ENCODE results near the gene WFIKKN1. TPM values are rescaled to one million over a fixed set of nuclear protein-coding genes. Genes with fewer than 3 reads are reported as not detected.
A peak's percentile ranks its signal among the peaks of the same experiment; 100 is the strongest.

The WFIKKN1 gene
- total RNA-seq, 1 experiment from 2014 or later: 0.74 TPM

DNA sequence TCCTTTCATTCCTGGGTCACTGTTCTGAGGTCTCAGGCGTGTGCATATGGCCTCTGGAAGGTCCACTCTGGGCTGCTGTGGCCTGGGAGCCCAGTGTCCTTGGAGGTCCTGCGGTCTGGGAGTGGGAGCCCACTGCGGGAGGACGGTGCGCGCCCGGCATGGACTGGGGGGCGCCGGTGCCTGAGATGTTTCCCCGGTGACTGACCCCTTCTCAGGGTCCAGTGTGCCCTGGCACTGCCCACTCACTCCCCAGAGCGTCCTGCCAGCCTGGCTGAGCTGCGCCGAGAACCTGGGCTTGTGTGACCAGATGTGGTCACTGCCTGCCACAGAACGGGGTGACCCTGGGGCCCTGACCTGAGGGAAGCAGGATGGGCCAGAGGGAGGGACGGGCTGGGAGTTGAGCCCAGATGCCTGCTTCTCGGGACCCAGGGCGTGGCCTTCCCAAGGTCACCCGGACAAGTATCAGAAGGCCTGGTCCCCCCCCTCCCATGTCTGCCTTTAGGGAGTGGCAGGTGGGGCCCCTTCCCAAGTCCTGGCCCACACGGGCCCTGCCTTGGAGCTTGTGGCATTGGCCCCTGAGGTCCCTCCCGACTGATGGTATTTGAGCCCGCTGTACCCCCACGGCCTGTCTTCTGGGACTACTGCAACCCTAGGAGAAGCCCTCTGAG lies 43.6 kb downstream of the WFIKKN1 start:
- DNase-seq (ENCODE audit: low spot score): no peak

DNA sequence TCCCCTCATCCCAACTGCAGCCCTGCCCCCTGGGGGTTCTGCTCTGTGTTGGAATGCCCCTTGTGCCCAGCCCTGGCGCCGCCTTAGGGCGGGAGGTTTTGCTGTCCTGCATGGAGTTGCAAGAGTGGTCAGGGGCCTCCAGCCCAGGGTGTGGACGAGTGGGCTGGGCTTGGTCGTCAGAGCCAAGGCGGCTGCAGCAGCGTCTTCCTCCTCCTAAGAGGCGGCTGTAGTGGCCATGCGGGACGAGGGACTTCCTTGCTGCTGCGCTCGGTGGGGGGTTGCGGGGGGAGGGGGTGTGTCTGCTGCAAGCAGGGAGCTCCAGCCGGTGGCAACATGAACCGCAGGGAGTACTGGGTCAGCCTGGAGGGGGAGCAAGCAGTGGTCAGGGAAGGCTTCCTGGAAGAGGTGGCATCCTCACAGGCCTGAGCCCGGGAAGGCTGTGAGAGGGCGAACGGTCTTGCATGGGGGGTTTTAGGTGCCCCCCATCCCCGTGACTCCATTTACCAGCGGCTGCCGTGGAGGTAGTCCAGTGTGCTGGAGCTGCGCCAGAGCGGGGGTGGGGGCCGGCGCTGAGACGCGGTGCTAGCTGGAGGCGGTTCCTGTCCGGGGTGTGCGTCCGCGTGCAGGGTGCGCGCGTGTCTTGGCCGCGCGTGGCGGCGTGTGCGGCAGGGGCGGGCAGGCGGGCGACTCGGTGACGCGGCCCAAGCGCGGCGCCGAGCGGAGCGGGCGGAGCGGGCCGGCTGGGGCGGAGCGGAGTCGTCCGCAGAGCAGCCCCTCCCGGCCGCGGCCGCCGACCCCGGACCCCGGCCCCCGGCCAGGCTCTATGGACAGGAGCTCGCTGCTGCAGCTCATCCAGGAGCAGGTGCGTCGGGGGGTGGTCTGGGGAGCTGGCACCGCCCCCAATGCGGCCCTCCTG lies 44.4 kb downstream of the WFIKKN1 start, which contains the start of gene RHBDL1:
TSS of gene RHBDL1 (plus strand) at position 704 of the 916 bp plus-strand sequence. CDS start at position 824, 120 bp downstream.
- DNase-seq (ENCODE audit: low spot score): peak; percentile 42

DNA sequence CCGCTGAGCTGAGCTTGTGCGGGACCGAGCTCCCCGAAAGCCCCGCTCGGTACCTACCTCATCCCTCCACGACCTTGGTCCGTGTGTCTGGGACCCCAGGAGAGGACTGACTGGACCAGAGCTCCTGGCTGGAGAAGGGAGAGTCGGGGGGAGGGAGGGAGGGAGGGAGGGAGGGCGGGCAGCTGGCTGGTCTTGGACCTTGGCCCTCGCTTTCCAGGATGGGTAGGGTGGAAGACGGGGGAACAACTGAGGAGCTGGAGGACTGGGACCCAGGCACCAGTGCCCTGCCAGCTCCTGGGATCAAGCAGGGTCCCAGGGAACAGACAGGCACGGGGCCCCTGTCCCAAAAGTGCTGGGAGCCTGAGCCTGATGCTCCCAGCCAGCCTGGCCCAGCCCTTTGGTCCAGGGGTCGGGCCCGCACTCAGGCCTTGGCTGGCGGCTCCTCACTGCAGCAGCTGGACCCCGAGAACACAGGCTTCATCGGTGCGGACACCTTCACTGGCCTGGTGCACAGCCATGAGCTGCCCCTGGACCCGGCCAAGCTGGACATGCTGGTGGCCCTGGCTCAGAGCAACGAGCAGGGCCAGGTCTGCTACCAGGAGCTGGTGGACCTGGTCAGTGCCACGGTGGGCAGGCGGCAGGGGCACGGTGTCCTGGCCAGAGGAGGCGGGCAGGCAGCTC lies 45.2 kb downstream of the WFIKKN1 start:
- DNase-seq (ENCODE audit: low spot score): peak; percentile 16

DNA sequence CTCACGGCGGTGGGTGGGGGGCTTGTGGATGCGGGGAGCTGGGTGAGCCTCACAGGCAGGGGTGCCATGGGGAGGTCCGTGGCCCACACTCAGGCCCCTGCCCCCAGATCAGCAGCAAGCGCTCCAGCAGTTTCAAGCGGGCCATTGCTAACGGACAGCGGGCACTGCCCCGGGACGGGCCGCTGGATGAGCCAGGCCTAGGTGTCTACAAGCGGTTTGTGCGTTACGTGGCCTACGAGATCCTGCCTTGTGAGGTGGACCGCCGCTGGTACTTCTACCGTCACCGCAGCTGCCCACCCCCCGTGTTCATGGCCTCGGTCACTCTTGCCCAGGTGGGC lies 45.7 kb downstream of the WFIKKN1 start:
- no peak for DNase-seq (ENCODE audit: low spot score)

DNA sequence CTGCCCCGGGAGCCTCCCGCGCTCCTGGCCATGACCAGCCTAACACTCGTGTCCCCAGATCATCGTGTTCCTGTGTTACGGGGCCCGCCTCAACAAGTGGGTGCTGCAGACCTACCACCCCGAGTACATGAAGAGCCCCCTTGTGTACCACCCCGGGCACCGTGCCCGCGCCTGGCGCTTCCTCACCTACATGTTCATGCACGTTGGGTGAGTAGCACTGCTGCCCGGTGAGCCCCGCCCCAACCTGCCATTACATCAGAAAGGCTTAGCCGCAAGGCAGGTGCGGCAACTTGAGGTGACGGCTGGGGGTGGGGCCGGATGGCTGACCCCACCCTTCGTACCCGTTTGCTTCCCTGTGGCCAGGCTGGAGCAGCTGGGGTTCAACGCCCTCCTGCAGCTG lies 46.1 kb downstream of the WFIKKN1 start:
- peak; percentile 76 for DNase-seq (ENCODE audit: low spot score)

DNA sequence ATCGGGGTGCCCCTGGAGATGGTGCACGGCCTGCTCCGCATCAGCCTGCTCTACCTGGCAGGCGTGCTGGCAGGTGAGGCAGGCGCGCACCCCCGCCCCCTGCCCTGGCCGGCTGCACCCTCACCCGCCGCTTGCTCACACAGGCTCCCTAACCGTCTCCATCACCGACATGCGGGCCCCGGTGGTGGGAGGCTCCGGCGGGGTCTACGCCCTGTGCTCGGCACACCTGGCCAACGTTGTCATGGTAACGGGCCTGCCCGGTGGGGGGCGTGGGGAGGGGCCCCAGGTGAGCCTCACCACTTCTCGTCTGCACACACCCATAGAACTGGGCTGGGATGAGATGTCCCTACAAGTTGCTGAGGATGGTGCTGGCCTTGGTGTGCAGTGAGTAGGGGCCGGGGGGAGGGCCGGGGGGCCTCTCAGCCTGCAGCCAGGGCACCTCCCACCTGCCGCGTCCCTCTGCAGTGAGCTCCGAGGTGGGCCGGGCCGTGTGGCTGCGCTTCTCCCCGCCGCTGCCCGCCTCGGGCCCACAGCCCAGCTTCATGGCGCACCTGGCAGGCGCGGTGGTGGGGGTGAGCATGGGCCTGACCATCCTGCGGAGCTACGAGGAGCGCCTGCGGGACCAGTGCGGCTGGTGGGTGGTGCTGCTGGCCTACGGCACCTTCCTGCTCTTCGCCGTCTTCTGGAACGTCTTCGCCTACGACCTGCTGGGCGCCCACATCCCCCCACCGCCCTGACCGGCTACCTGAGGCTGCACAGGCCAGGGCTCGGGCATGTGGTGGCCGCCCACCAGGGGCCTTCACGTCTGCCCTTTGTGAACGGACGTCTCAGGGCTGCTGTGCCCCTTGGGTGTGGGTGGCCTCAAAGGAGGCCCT lies 46.8 kb downstream of the WFIKKN1 start:
- no peak for DNase-seq (ENCODE audit: low spot score)

DNA sequence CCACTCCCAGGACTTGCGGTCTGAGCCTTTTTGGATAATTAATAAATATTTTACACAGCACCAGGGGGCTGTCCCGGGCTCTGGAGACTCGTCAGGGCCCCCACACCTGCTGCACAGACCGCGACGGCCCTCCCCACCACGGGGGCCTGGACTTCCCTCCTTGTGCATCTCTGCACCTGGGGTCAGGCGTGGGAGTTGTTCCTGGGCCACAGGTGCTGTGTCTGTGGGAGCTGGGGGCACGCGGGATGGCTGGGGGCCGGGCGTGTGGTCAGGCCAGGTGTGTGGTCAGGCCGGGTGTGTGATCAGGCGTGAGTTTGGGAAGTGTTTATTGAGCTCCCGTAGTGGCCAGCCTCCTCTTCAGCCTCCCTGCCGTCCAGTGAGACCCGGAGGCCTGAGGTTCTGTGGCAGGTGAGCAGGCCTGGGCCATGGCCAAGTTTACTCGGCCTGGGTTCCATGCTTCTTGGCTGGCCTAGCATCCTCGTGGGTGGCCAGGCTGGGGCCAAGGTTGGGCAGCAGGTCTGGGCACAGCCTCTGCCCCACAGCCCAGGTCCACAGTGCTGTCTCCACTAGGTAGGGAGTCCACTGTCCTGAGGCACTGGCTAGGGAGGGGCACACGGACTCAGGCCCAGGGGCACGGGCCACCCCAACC lies 47.5 kb downstream of the WFIKKN1 start:
- DNase-seq (ENCODE audit: low spot score): no peak

DNA sequence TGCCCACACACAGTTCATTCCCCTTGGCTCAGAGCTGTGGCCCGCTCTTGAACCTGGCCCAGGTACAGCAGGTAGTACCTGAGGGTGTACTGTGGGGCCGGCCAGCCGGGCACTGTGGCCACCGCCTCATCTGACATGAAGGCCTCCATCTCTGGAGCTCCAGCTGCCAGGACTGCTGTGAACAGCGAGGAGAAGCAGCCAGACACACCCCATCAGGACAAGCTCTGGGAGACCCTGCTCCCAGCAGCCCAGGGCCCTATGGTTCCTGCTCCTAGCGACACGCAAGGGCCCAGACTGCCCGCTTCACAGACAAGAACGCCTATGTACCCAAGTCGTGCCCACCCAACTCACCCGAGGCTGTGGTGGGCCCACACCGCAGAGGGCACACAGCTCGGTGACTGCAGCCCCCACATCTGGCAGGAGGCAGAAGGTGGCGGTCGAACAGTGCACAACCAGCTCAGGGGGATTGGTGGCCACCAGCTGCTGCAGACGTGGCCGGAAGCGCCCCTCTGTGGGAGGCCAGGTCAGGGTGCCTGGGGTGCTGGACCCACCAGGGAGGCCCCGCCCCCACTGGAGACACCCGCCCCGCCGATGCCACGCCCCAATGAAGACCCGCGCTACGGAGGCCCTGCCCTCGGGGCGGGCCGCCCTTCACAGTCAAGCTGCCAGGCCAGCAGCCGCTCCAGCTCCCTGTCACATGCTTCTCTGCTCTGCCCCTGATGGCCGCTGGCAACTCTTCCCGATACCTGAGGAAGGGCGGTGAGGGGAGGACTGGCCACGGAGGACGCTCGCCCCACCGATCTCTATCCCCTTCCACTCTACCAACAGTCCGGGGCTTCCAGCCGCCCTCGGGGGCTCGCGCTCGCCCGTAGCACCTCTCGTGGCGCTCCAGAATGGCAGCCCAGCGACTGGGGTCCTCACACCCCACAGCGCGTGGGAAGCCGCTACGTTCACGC lies 48.4 kb downstream of the WFIKKN1 start:
- peak; percentile 77 for DNase-seq (ENCODE audit: low spot score)

DNA sequence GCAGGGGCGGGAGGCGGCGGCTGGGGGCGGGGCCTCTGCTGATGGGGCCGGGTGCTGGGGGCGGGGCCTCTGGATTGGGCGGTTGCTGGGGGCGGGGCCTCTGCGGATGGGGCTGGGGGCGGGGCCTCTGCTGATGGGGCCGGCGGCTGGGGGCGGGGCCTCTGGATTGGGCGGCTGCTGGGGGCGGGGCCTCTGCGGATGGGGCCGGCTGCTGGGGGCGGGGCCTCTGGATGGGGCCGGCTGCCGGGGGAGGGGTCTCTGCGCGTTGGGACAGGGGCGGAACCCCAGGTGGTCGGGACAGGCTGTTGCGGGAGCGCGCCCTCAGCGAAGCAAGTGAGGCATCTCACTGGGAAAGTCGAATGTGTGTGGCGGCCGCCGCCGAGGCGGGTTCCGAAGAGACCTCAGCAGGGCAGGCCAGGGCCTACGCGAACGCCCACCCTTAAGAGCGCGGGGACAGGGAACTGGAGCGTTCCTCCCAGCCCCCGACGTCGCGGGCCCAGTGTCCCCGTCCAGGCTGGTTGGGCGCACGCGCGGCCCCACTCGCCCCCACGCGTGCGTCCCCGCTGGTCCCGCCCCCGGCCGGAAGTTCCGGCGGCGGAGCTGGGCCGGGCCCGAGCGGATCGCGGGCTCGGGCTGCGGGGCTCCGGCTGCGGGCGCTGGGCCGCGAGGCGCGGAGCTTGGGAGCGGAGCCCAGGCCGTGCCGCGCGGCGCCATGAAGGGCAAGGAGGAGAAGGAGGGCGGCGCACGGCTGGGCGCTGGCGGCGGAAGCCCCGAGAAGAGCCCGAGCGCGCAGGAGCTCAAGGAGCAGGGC lies 49.2 kb downstream of the WFIKKN1 start, which contains the start of gene STUB1:
TSS of gene STUB1 (plus strand) at position 597 of the 811 bp plus-strand sequence. CDS start at position 713, 116 bp downstream.
- peak; percentile 81 for DNase-seq (ENCODE audit: low spot score)

DNA sequence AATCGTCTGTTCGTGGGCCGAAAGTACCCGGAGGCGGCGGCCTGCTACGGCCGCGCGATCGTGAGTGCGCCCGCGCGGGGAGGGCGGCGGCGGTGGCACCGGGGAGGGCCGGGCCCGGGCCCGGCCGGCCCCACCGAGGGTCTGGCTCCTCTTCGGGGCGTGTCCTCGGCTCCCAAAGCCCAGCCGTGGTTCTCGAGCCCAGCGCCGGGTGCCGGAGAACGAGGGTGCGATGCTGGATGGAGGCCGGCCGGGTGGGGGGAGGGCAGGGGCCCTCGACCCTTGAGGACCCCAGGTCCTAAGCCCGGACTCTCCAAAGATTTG lies 49.8 kb downstream of the WFIKKN1 start:
- DNase-seq (ENCODE audit: low spot score): no peak

DNA sequence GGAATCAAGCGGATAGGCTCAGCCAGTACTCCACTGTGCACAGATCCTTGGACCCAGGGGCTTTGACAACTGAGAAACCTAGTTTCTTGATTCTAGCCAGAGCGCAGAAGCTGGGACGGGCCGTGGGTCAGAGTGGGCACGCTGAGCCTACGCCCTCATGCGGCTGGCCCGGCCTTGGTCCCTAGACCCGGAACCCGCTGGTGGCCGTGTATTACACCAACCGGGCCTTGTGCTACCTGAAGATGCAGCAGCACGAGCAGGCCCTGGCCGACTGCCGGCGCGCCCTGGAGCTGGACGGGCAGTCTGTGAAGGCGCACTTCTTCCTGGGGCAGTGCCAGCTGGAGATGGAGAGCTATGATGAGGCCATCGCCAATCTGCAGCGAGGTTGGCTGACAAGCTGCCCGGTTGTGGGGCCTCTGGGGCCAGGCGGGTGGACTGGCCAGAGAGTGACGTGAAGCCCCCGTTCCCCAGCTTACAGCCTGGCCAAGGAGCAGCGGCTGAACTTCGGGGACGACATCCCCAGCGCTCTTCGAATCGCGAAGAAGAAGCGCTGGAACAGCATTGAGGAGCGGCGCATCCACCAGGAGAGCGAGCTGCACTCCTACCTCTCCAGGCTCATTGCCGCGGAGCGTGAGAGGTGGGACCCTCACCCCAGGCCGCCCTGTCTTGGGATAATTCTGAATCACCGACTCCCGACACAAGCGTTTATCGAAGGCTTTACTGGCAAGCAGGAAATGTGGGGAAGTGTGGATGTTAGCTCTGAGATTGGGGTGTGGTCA lies 50.4 kb downstream of the WFIKKN1 start:
- peak; percentile 69 for DNase-seq (ENCODE audit: low spot score)

DNA sequence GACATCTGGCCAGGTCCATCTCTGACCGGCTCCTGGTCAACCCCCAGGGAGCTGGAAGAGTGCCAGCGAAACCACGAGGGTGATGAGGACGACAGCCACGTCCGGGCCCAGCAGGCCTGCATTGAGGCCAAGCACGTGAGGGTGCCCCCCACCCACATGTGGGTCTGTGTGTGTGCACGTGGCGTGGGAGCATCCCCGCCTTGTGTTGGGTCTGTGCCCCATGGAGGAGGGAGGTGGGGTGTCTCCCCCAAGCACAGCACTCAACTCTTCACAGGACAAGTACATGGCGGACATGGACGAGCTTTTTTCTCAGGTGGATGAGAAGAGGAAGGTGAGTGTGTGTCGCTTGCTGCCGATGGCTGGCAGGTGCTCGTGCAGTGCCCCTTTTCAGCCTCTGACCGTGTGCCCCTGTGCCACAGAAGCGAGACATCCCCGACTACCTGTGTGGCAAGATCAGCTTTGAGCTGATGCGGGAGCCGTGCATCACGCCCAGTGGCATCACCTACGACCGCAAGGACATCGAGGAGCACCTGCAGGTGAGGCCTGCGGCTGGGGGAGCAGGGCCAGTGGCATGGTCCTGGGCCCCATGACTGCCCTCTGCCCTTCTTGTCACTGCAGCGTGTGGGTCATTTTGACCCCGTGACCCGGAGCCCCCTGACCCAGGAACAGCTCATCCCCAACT lies 51.1 kb downstream of the WFIKKN1 start:
- no peak for DNase-seq (ENCODE audit: low spot score)

DNA sequence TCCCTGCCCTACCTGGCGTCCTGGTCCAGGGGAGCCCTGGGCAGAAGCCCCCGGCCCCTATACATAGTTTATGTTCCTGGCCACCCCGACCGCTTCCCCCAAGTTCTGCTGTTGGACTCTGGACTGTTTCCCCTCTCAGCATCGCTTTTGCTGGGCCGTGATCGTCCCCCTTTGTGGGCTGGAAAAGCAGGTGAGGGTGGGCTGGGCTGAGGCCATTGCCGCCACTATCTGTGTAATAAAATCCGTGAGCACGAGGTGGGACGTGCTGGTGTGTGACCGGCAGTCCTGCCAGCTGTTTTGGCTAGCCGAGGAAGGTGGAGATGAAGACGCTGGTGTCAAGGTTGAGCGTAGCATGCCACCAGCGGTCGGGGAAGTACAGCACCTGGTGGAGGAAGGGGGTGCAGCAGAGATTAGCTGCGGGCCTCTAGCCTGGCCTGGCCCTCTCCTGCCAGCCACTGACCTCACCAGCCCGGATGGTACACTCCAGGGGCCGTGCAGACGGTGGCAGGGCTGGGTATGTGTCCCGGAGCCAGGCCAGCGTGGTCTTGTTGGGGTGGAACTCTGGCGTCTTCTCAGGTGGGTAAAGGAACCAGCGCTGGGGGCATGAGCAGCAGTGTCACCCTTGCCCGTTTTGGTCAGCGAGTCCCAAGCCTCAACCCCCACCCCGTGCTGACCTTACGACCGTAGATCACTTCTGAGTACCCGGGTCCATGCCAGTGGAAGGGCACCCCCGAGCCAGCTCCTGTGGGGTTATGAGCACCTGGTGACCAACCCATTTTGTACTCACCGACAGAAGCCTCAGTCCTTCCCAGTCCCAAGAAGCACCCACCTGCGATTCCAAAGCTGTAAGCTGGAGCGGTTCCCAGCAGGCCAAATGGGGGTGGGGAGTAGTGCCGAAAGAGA lies 52.0 kb downstream of the WFIKKN1 start:
- no peak for DNase-seq (ENCODE audit: low spot score)

DNA sequence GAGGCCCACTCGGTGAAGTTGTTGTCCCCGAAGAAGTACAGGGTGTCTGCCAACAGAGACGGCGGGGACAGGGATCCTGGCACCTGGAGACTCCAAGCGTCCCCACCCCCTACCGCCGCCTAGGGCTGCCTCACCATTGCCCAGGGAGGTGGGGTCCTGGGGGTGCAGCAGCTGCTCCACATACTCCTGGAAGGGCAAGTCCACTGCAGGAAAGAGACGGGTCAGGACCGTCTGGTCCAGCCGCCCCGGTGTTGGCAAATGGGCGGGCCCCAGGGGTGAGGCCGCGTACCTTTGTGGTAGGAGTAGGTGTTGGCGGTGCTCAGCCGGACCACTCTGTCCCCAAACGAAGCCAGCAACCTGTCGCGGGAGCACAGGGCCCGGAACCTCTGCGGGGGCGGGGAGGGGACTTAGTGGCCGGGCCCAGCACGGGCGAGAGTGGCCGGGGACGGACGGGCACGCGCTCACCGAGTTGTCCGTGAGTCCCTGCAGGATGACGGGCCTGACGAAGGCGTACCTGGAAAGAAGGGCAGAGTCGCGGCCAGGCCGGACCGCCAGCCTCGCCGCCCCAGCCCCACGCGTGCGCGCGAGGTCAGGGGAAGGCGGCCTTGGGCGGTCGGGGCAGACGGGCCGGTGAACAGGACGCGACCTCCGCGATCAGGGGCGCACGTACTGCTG lies 52.7 kb downstream of the WFIKKN1 start:
- DNase-seq (ENCODE audit: low spot score): peak; percentile 60
